H1 (cell line): ENCODE data around the gene PCDHA5. TPM values are rescaled to one million over a fixed set of nuclear protein-coding genes. Genes with fewer than 3 reads are reported as not detected.
A peak's percentile ranks its signal among the peaks of the same experiment; 100 is the strongest.

Experiments used
- CTCF ChIA-PET: fragments of 300-600 bp; sonication (Branson Sonifier 250); formaldehyde crosslinking; loops from one replicate; lab custom pipeline; 2021; ENCODE audit not compliant: partially characterized antibody; lab: Charles Lee
- POLR2A ChIA-PET: fragments of 300-600 bp; sonication (Branson Sonifier 250); formaldehyde crosslinking; loops from one replicate; lab custom pipeline; 2021; ENCODE audit warnings: inconsistent platforms; ENCODE audit not compliant: partially characterized antibody; lab: Charles Lee
- DNase-seq, 2 experiments: peaks; one replicate each; pipeline versions ENCODE4 v3.0.0 to v3.0.0-alpha.2; 2010 to 2022; ENCODE audit warnings: low spot score in 2 of 2, low read depth in 1 of 2, mixed read lengths in 1 of 2
- FAIRE-seq: peaks from 2 replicates; lab custom pipeline; 2011; peaks lifted over from hg19 to GRCh38; lab: Jason Lieb, UNC
- H2AFZ ChIP-seq: 2 replicates; pipeline ENCODE4 v1.8.1; 2012; ENCODE audit warnings: low read length, inconsistent platforms
- H2AK5ac ChIP-seq: 2 replicates; pipeline ENCODE4 v1.6.1; 2013; ENCODE audit warnings: low read depth, low read length
- H2BK120ac ChIP-seq: replicated peaks from 2 replicates; pipeline ENCODE3; 2013; ENCODE audit warnings: low read depth, low read length, inconsistent platforms
- H2BK12ac ChIP-seq: 2 replicates; pipeline ENCODE4 v1.6.1; 2013; ENCODE audit warnings: low read depth, low read length
- H2BK15ac ChIP-seq: 2 replicates; pipeline ENCODE4 v1.6.1; 2013; ENCODE audit warnings: low read length
- H2BK20ac ChIP-seq: 2 replicates; pipeline ENCODE4 v1.6.1; 2013; ENCODE audit warnings: low read length
- H2BK5ac ChIP-seq: 2 replicates; pipeline ENCODE4 v1.6.1; 2013; ENCODE audit warnings: low read depth, low read length
- H3K14ac ChIP-seq: 2 replicates; pipeline ENCODE4 v1.6.1; 2013; ENCODE audit warnings: inconsistent platforms; ENCODE audit not compliant: insufficient read length
- H3K18ac ChIP-seq: 2 replicates; pipeline ENCODE4 v1.6.1; 2013; ENCODE audit warnings: low read length; ENCODE audit errors: extremely low read depth
- H3K23ac ChIP-seq: 2 replicates; pipeline ENCODE4 v1.6.1; 2013; ENCODE audit warnings: inconsistent platforms; ENCODE audit not compliant: insufficient read length
- H3K23me2 ChIP-seq: 2 replicates; pipeline ENCODE4 v1.6.1; 2013; ENCODE audit warnings: low read depth, low read length
- H3K27ac ChIP-seq: 2 replicates; pipeline ENCODE4 v1.6.1; 2011; ENCODE audit warnings: low read depth, low read length, inconsistent platforms
- H3K27me3 ChIP-seq, 4 experiments: replicated peaks in 1 of 4; 1 replicate in 1 of 4; 2 replicates in 3 of 4; pipeline versions ENCODE4 v1.6.1 to v1.8.1; 2011 to 2013; ENCODE audit warnings: low read length in 3 of 4, mild to moderate bottlenecking in 3 of 4, inconsistent platforms in 2 of 4, mixed read lengths in 2 of 4, moderate library complexity in 1 of 4; ENCODE audit not compliant: control insufficient read depth in 3 of 4, insufficient read depth in 3 of 4; ENCODE audit errors: extremely low read depth in 1 of 4
- H3K36me3 ChIP-seq, 4 experiments: 2 replicates each; pipeline versions ENCODE4 v1.6.1 to v1.8.1; 2011 to 2013; ENCODE audit warnings: mild to moderate bottlenecking in 4 of 4, low read length in 3 of 4, moderate library complexity in 2 of 4, control low read depth in 1 of 4, inconsistent platforms in 1 of 4; ENCODE audit not compliant: insufficient read depth in 4 of 4, control insufficient read depth in 2 of 4
- H3K4ac ChIP-seq: replicated peaks from 2 replicates; pipeline ENCODE3; 2013; ENCODE audit warnings: low read length, low read depth, mixed read lengths, inconsistent platforms; ENCODE audit not compliant: insufficient read length
- H3K4me1 ChIP-seq, 4 experiments: replicated peaks in 1 of 4; 1 replicate in 1 of 4; 2 replicates in 3 of 4; pipeline versions ENCODE4 v1.6.1 to v1.8.1; 2011 to 2013; ENCODE audit warnings: low read length in 3 of 4, inconsistent platforms in 2 of 4, mixed read lengths in 1 of 4; ENCODE audit not compliant: insufficient read depth in 4 of 4, control insufficient read depth in 3 of 4
- H3K4me2 ChIP-seq, 2 experiments: 2 replicates each; pipeline versions ENCODE4 v1.6.1 to v1.8.1; 2011 to 2013; ENCODE audit warnings: low read depth in 2 of 2, low read length in 2 of 2, control low read depth in 1 of 2, inconsistent platforms in 1 of 2, mild to moderate bottlenecking in 1 of 2; ENCODE audit not compliant: insufficient read depth in 1 of 2
- H3K4me3 ChIP-seq, 4 experiments: fragments of 200-600, 300-600 bp in 1 of 4; sonication (generic), shearing (Covaris generic), sonication (Bioruptor Twin) in 1 of 4; 2 replicates each; pipeline versions ENCODE4 v1.5.1 to v1.8.1; 2011 to 2016; ENCODE audit warnings: low read length in 4 of 4, low read depth in 3 of 4, control low read depth in 2 of 4, inconsistent platforms in 2 of 4, mild to moderate bottlenecking in 2 of 4, mixed read lengths in 1 of 4, moderate library complexity in 1 of 4; ENCODE audit not compliant: insufficient read depth in 2 of 4; ENCODE audit errors: extremely low read depth in 1 of 4
- H3K56ac ChIP-seq: replicated peaks from 2 replicates; pipeline ENCODE3; 2013; ENCODE audit warnings: low read depth, mild to moderate bottlenecking, mixed read lengths, low read length, inconsistent platforms; ENCODE audit not compliant: insufficient read length
- H3K79me1 ChIP-seq: 2 replicates; pipeline ENCODE4 v1.6.1; 2013; ENCODE audit warnings: low read depth, low read length, control low read depth
- H3K79me2 ChIP-seq, 2 experiments: 2 replicates each; pipeline versions ENCODE4 v1.6.1 to v1.8.1; 2012 to 2013; ENCODE audit warnings: low read length in 2 of 2, mild to moderate bottlenecking in 2 of 2, inconsistent platforms in 1 of 2; ENCODE audit not compliant: insufficient read depth in 2 of 2, control insufficient read depth in 1 of 2
- H3K9ac ChIP-seq, 4 experiments: replicated peaks in 1 of 4; 1 replicate in 1 of 4; 2 replicates in 3 of 4; pipeline versions ENCODE4 v1.6.1 to v1.8.1; 2011 to 2013; ENCODE audit warnings: low read depth in 3 of 4, low read length in 3 of 4, control low read depth in 2 of 4, mild to moderate bottlenecking in 2 of 4, moderate library complexity in 2 of 4, inconsistent platforms in 1 of 4; ENCODE audit errors: extremely low read depth in 1 of 4
- H3K9me3 ChIP-seq, 2 experiments: 2 replicates each; pipeline versions ENCODE4 v1.6.1 to v1.8.1; 2012 to 2013; ENCODE audit warnings: mild to moderate bottlenecking in 2 of 2, moderate library complexity in 2 of 2, control low read depth in 1 of 2, inconsistent platforms in 1 of 2, low read depth in 1 of 2, low read length in 1 of 2, mixed read lengths in 1 of 2; ENCODE audit not compliant: insufficient read depth in 2 of 2
- H4K20me1 ChIP-seq, 2 experiments: replicated peaks in 1 of 2; 2 replicates each; pipeline versions ENCODE3 to v1.8.1; 2011 to 2013; ENCODE audit warnings: inconsistent platforms in 2 of 2, low read length in 2 of 2, mild to moderate bottlenecking in 1 of 2; ENCODE audit not compliant: insufficient read depth in 2 of 2, control insufficient read depth in 1 of 2
- H4K5ac ChIP-seq: 2 replicates; pipeline ENCODE4 v1.6.1; 2013; ENCODE audit warnings: low read length, low read depth, mixed read lengths, inconsistent platforms; ENCODE audit not compliant: insufficient read length
- H4K8ac ChIP-seq: 2 replicates; pipeline ENCODE4 v1.8.0; 2013; ENCODE audit warnings: mild to moderate bottlenecking, moderate library complexity, low read length, inconsistent platforms; ENCODE audit not compliant: insufficient read depth; ENCODE audit errors: extremely low read depth
- H4K91ac ChIP-seq: replicated peaks from 2 replicates; pipeline ENCODE3; 2013; ENCODE audit warnings: low read length, mixed read lengths, inconsistent platforms; ENCODE audit not compliant: insufficient read length
- CBX5 ChIP-seq: fragments of 300-800, 300-1000 bp; sonication (generic); IDR thresholded peaks from 2 replicates; pipeline ENCODE4 v1.7.1; 2016; ENCODE audit warnings: antibody characterized with exemption, low read length, low read depth
- KDM1A ChIP-seq: fragments of 200-600, 300-600 bp; sonication (generic); IDR thresholded peaks from 2 replicates; pipeline ENCODE4 v1.7.1; 2016; ENCODE audit warnings: mild to moderate bottlenecking, low read length, borderline replicate concordance
- WGBS, 2 experiments: shearing (Covaris generic) in 1 of 2; methylation state at CpG; one replicate each; pipeline versions ENCODE4 v1.1.6 to v1.1.7; 2013 to 2015; ENCODE audit warnings: low lambda C conversion rate in 2 of 2, mixed read lengths in 2 of 2, inconsistent platforms in 1 of 2, low coverage in 1 of 2, missing lambda C conversion rate in 1 of 2; ENCODE audit not compliant: insufficient replicate concordance in 2 of 2, insufficient coverage in 1 of 2, insufficient read length in 1 of 2; ENCODE audit errors: extremely low coverage in 1 of 2, missing lambda C conversion rate in 1 of 2; 5-methylcytosine and 5-hydroxymethylcytosine counted together
- long read RNA-seq, 2 experiments: library from RNA in 1 of 2; library from capped mRNA in 1 of 2; stranded (forward); transcript quantifications; one replicate each; pipeline ENCODE4 v2.0.0, GENCODE V29; 2021; ENCODE audit warnings: inconsistent platforms in 1 of 2
- polyA minus RNA-seq, 3 experiments: library from RNA; depleted of rRNA, polyadenylated mRNA; stranded (reverse); fragments of >200 nt; gene quantifications; 1 replicate in 2 of 3; 2 replicates in 1 of 3; pipeline ENCODE4 v1.2.3, GENCODE V29; 2011
- polyA plus RNA-seq, 7 experiments: library from polyadenylated mRNA; depleted of rRNA in 3 of 7; stranded (reverse) in 5 of 7; unstranded in 2 of 7; fragments of >200 nt in 5 of 7; fragments of 200-250 nt in 2 of 7; gene quantifications; 1 replicate in 5 of 7; 2 replicates in 1 of 7; 4 replicates in 1 of 7; pipeline versions ENCODE4 v1.2.1 to v1.2.3, GENCODE V29; 2011 to 2013; ENCODE audit warnings: missing spikeins in 2 of 7, mixed read lengths in 2 of 7
- total RNA-seq: library from RNA; stranded (reverse); fragmentation: NEBNext Ultra II Directional; extraction: Animal tissue kit (Norgen Biotek cat#: 25700); gene quantifications from 2 replicates; pipeline ENCODE4 v1.2.1, GENCODE V29; 2021
- TF ChIP-seq, protein P1 (sequence below), 3 experiments: IDR thresholded peaks; 1 replicate in 2 of 3; 2 replicates in 1 of 3; pipeline versions ENCODE4 v1.5.1 to v1.6.1; 2011; ENCODE audit warnings: low read length in 3 of 3, mild to moderate bottlenecking in 3 of 3, inconsistent platforms in 2 of 3, low read depth in 1 of 3, moderate library complexity in 1 of 3; ENCODE audit not compliant: insufficient read depth in 1 of 3; ENCODE audit errors: control extremely low read depth in 1 of 3

The PCDHA5 gene
- total RNA-seq (0.52 and 0.76 TPM in 2 replicates), polyA plus RNA-seq (2011; rRNA removed) (0.28 and 0.33 TPM in 2 replicates), polyA minus RNA-seq (2011; rRNA and poly(A)+ RNA removed) (1.3 TPM in 2 replicates)
- 0.23 TPM for polyA plus RNA-seq (2011; cell fraction: cytosol; rRNA removed)
- polyA plus RNA-seq (2011; cell fraction: nucleus; rRNA removed) = 1.3 TPM
- polyA plus RNA-seq (2012, experiment 1 of 2) = 0.49 to 0.62 TPM (median 0.55 TPM) in 4 replicates
- not detected for polyA plus RNA-seq (2012, experiment 2 of 2)
- polyA plus RNA-seq (2013, experiment 1 of 2) = 0.26 TPM
- 0.18 TPM for polyA plus RNA-seq (2013, experiment 2 of 2)
- 0.73 TPM for polyA minus RNA-seq (2011; cell fraction: cytosol; rRNA and poly(A)+ RNA removed)
- 6.5 TPM for polyA minus RNA-seq (2011; cell fraction: nucleus; rRNA and poly(A)+ RNA removed)
- long read RNA-seq, experiment 1 = 0 reads
- long read RNA-seq, experiment 2 = 0 reads

GRCh38 chr5:140821375-140822280 is at the start of gene PCDHA5:
Gene PCDHA5, plus strand, starts transcription at chr5:140821613.
- Histone ChIP-seq H3K4me2 (no peak within 1 kb of the TSS), H3K23me2 (no peaks in the 10 kb centered on the region), H3K14ac (no peak within 1 kb of the TSS), H3K4me3 (no peak within 1 kb of the TSS), H4K91ac (no peak within 1 kb of the TSS), H2AK5ac (no peak within 1 kb of the TSS), H4K8ac (no peak within 1 kb of the TSS), H3K36me3 (peaks cover 0 to 3% (median 0%) of the 10 kb centered on the region in 4 experiments; a peak in 1 of 8 replicates), H2BK5ac (no peak within 1 kb of the TSS), H3K4ac (no peak within 1 kb of the TSS), H3K79me1 (no peaks in the 10 kb centered on the region), H4K5ac (no peak within 1 kb of the TSS), H3K27me3 (no peaks in the 10 kb centered on the region), H3K27ac (no peak within 1 kb of the TSS), H2BK120ac (no peak within 1 kb of the TSS), H3K4me1 (no peaks in the 10 kb centered on the region), H3K23ac (no peak within 1 kb of the TSS), H3K56ac (no peak within 1 kb of the TSS), H3K79me2 (no peaks in the 10 kb centered on the region), H4K20me1 (peaks cover 0 to 3% of the 10 kb centered on the region in 2 experiments), H2BK20ac (no peak within 1 kb of the TSS), H2AFZ (no peak within 1 kb of the TSS), H3K9ac (no peak within 1 kb of the TSS), H2BK12ac (no peak within 1 kb of the TSS), H3K18ac (no peak within 1 kb of the TSS), H3K9me3 (peaks cover 0 to 7% of the 10 kb centered on the region in 2 experiments; a peak in 1 of 4 replicates), H2BK15ac (no peak within 1 kb of the TSS)
- FAIRE-seq (no peak), DNase-seq (no peak)
- ChIA-PET POLR2A (no interaction called here), CTCF (interaction anchor here (0.6 to 5.5 kb wide), 9 partner anchors 8 to 818 kb away, joined by 3 to 49 read pairs (median 4); partner anchors contain the start of genes PCDHA11, PCDHA4 and PCDHA7)
- TF ChIP-seq, protein P1, sequence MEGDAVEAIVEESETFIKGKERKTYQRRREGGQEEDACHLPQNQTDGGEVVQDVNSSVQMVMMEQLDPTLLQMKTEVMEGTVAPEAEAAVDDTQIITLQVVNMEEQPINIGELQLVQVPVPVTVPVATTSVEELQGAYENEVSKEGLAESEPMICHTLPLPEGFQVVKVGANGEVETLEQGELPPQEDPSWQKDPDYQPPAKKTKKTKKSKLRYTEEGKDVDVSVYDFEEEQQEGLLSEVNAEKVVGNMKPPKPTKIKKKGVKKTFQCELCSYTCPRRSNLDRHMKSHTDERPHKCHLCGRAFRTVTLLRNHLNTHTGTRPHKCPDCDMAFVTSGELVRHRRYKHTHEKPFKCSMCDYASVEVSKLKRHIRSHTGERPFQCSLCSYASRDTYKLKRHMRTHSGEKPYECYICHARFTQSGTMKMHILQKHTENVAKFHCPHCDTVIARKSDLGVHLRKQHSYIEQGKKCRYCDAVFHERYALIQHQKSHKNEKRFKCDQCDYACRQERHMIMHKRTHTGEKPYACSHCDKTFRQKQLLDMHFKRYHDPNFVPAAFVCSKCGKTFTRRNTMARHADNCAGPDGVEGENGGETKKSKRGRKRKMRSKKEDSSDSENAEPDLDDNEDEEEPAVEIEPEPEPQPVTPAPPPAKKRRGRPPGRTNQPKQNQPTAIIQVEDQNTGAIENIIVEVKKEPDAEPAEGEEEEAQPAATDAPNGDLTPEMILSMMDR (IDR thresholded peaks at IDR 0.05; ENCODE audit: control extremely low read depth in 1 of 3, insufficient read depth in 1 of 3, low read depth in 1 of 3, low read length in 3 of 3) = peak in 1 of 3 experiments; percentile 10; a peak in 1 of 4 replicates
- TF ChIP-seq CBX5 = no peak
- TF ChIP-seq KDM1A = no peak
- WGBS, 2 experiments = 89% methylated on average over 37 of the region's 39 CpGs; no CpG with 5 or more reads in 1 of the 2 experiments
